SK-N-SH (cell line): ENCODE results near the gene CEP85.

Experiments used
- EP300 ChIP-seq, 2 experiments: IDR thresholded peaks; 2 replicates each; pipeline versions ENCODE4 v1.4.0 to v1.6.1; 2012; ENCODE audit warnings: borderline replicate concordance in 1 of 2, low read depth in 1 of 2, low read length in 1 of 2
- YY1 ChIP-seq: IDR thresholded peaks from 2 replicates; pipeline ENCODE4 v1.4.0; 2012; ENCODE audit warnings: low read depth, mild to moderate bottlenecking
- TF ChIP-seq, protein P1 (sequence below): fragments of 200-600 bp; sonication (generic); IDR thresholded peaks from 2 replicates; pipeline ENCODE4 v1.6.1; 2017; ENCODE audit warnings: antibody characterized with exemption, mild to moderate bottlenecking, moderate library complexity
- TF ChIP-seq, protein P2 (sequence below): IDR thresholded peaks from 2 replicates; pipeline ENCODE4 v1.4.0; 2012; ENCODE audit warnings: low read depth, borderline replicate concordance
- TF ChIP-seq, protein P3 (sequence below): IDR thresholded peaks from 2 replicates; pipeline ENCODE4 v1.4.0; 2012; ENCODE audit warnings: low read depth

DNA sequence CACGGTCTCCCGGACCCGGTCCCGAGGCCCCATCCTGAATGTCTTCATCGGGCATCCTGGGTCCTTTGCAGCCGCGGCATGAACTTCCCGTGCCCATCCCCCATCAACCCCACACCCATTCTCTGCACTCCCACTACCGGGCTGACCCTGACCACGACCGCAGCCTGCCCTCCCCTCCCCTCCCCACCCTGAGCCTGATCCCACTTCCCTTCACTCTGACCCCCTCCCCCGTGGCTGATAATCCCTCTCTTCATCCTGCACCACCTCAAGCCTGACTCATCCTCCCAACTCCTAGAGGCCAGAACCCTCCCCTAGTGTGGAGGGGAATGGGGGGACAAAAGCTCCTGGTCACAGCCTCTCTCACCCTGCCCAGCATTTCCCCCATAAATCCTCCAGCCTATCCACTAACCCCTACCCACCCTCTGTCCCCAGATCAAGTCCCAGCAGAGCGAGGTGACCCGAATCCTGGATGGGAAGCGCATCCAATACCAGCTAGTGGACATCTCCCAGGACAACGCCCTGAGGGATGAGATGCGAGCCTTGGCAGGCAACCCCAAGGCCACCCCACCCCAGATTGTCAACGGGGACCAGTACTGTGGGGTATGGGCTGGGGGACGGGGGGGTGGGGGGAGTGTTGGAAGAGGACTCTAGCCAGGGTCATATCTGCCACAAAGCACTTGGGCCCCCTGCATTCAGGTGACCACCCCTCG lies 46.5 kb downstream of the CEP85 start:
- TF ChIP-seq, protein P1, sequence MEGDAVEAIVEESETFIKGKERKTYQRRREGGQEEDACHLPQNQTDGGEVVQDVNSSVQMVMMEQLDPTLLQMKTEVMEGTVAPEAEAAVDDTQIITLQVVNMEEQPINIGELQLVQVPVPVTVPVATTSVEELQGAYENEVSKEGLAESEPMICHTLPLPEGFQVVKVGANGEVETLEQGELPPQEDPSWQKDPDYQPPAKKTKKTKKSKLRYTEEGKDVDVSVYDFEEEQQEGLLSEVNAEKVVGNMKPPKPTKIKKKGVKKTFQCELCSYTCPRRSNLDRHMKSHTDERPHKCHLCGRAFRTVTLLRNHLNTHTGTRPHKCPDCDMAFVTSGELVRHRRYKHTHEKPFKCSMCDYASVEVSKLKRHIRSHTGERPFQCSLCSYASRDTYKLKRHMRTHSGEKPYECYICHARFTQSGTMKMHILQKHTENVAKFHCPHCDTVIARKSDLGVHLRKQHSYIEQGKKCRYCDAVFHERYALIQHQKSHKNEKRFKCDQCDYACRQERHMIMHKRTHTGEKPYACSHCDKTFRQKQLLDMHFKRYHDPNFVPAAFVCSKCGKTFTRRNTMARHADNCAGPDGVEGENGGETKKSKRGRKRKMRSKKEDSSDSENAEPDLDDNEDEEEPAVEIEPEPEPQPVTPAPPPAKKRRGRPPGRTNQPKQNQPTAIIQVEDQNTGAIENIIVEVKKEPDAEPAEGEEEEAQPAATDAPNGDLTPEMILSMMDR = no peak
- TF ChIP-seq, protein P2, sequence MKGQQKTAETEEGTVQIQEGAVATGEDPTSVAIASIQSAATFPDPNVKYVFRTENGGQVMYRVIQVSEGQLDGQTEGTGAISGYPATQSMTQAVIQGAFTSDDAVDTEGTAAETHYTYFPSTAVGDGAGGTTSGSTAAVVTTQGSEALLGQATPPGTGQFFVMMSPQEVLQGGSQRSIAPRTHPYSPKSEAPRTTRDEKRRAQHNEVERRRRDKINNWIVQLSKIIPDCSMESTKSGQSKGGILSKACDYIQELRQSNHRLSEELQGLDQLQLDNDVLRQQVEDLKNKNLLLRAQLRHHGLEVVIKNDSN = no peak
- TF ChIP-seq YY1 (no peak), EP300 (IDR thresholded peaks at IDR 0.05; ENCODE audit: borderline replicate concordance in 1 of 2, low read depth in 1 of 2, low read length in 1 of 2) (no peak)
- TF ChIP-seq, protein P3, sequence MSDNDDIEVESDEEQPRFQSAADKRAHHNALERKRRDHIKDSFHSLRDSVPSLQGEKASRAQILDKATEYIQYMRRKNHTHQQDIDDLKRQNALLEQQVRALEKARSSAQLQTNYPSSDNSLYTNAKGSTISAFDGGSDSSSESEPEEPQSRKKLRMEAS = no peak
